Measurements from ENCODE around the gene CCDC32. TPM values are rescaled to one million over a fixed set of nuclear protein-coding genes. Genes with fewer than 3 reads are reported as not detected.

CCDC32 gene
- total RNA-seq, 2 donors from 2014 or later: 16.9 to 22.7 TPM

GRCh38 chr15:40528801-40529200 is 36.0 kb downstream of the CCDC32 start:
- intact Hi-C loops (cut with DNase I): no loop called here
- ATAC-seq (no peak), DNase-seq (no peak)

- ATAC-seq (no peak), DNase-seq (no peak)
- intact Hi-C loops (cut with DNase I): no loop called here
Measured at GRCh38 chr15:40525855-40526254, 39.0 kb downstream of the CCDC32 start.

DNA sequence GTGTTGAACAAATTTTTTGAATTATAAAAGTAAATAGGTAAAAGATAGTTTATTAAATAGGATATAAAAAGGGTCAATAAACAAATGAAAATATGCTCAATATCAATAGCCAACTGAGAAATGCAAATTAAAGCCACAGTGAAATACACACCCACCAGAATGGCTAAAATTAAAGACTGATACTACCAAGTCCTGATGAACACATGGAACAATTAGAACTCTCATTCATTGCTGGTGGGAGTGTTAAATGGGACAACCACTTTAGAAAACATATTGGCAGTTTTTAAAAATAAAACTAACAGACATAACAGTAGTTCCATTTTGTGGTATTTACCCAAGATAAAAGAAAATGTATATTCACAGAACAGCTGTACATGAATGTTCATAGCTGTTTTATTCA is 41.2 kb downstream of the CCDC32 start:
- ATAC-seq (no peak), DNase-seq (no peak)
- intact Hi-C loops (cut with DNase I): loop anchor here in 1 of 2 donors (5.0 kb wide), 1 partner anchor 369 kb away; the partner anchor contains the start of gene VPS18

GRCh38 chr15:40516322-40516721 is 48.5 kb downstream of the CCDC32 start:
- intact Hi-C loops (cut with DNase I): no loop called here
- ATAC-seq (no peak), DNase-seq (no peak)

DNA sequence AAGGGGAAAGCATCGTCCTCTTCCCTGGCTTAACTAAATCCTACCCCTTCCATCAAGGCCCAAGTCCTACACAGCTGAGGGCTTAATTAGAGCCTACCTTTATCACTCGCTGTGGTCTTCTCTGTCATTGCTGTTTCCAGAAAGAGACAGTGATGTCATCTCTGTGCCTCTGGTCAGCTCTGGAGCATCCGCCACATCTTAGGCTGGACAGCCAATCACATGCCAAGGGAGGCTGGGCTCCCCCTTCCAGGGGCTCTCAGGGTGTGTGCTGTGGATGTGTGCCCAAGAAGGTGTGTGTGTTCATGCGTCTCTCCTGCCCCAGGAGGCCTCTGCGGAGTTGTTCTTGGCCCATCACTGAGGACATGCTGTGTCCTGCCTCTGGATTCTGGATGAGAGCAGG is 51.2 kb downstream of the CCDC32 start:
- ATAC-seq (no peak), DNase-seq (no peak)
- intact Hi-C loops (cut with DNase I): no loop called here

GRCh38 chr15:40512440-40512839 is 52.4 kb downstream of the CCDC32 start:
- DNase-seq: no peak
- ATAC-seq: no peak
- intact Hi-C loops (cut with DNase I): no loop called here

DNA sequence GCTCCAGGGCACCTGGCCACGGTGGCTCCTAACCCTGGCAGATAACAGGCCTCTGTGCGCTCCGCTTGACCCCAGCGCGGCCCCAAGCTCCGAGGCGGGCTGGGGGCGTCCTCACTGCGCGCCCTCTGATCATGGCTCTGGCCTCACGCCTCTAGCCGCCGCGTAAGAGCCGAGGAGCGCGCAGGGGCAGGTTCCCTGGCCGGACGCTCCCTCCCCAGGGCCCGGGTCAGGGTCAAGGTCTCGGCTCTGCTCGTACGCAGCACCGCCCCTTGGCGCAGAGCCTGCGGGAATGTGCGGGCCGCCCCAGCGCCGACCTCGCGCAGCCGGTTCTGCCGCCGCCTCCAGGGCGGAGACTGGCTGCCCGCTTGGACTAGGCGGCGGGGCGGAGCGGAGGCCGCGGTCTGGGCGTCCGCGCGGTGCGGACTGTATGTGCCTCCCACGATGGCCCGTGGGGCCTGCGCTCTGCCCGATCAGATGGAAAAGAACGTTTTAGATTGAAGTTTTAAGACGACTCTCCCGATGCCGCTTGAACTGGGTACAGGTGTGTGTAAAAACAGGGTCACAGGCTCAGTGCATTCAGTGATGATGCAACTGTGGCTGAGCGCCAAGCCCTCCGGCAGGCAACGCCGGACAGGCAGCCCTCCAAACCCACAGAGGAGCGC is 53.2 kb downstream of the CCDC32 start:
- intact Hi-C loops (cut with DNase I): no loop called here
- peak; percentile 84 for DNase-seq
- peak; percentile 84 to 91 for ATAC-seq

DNA sequence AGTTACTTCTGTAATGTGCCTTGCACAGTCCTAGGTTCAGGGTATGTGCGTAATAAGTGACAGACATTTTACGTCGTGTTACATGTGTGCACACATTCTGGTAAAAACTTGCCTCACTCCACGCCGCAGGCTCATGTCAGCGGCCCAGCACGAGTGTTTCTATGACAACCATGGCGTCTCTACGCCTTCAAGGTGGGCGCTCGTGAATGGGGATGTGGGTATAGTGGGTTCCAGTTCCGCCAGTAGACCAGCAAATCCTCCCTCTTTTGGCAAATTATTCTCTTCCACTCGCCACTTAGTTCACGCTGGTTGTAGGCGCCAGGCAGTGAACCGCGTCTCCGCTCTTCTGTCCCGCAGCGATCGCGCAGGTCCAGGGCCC is 53.8 kb downstream of the CCDC32 start:
- ATAC-seq (peak in 1 of 2 donors; percentile 28), DNase-seq (no peak)
- intact Hi-C loops (cut with DNase I): no loop called here

DNA sequence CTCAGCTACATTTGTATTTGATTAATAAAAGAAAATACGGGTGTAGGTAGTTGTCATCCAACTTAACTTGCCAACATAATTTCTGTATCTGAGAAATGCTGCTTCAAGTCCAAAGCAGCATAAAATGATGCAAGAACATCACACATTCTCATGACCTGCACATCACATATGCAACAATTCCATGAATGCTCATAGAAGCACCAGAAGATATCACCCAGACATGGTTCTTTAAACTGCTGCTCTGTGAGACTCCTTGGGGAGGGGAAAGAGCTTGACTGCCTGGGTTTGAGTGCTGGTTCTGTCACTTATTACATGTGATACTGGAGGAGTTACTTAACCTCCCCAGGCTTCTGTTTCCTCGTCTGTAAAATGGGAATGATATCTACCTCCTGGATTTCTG is 54.6 kb downstream of the CCDC32 start:
- ATAC-seq (no peak), DNase-seq (no peak)
- intact Hi-C loops (cut with DNase I): no loop called here

DNA sequence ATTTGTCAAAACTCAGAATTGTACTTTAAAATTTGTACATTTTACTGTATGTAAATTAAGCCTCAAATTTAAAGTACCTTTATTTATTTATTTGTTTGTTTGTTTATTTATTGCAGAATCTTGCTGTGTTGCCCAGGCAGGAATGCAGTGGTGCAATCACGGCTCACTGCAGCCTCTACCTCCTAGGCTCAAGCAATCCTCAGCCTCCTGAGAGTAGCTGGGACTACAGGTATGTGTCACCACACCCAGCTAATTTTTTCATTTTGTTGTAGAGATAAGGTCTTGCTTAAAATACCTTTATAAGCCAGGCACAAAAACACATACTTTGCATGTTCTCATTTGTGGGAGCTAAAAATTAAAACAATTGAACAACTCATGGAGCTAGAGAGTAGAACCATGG is 56.6 kb downstream of the CCDC32 start:
- DNase-seq: no peak
- intact Hi-C loops (cut with DNase I): loop anchor here in 1 of 2 donors (10.0 kb wide), 1 partner anchor 63 kb away; the partner anchor contains the start of gene BAHD1
- no peak for ATAC-seq

DNA sequence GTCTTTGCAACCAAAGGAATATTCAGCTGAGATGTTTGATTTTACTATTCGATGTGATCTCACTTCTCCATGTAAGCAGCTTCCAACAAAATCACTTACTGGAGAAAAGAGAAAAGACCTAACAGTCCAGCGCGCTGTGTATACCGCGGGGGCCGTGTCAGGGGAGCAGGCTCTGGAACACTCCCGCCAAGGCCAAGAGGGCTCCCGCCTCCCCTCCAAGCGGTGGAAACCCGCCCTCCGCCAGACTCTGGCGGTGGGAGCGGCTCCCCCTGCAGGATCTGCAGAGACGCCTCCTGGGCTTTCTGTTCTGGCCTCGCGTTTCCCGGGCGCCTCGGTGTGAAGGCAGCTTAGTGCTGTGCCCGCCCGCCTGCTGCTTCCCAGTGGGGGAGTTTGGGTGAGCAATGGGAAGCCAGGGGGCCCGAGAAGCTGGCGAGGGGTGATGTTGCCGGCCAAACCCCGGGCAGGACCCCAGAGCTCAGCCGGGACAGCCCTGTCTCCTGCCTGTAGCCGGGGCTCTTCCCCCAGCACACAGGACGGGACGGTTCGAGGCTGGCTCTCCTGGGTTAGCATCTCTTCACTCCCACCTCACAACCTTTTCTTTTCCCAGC is 57.8 kb downstream of the CCDC32 start:
- ATAC-seq (peak; percentile 91 to 93), DNase-seq (peak; percentile 80)
- intact Hi-C loops (cut with DNase I): loop anchor here in 1 of 2 donors (10.0 kb wide), 1 partner anchor 62 kb away; the partner anchor contains the start of gene BAHD1

Other genes with a start within 250 kb of the CCDC32 start
- 10 to 100 TPM; 53.4 to 76.6 TPM for gene INAFM2, start 241.3 kb downstream of the CCDC32 start, total RNA-seq
- gene CCDC9B, start 224.1 kb downstream of the CCDC32 start, total RNA-seq: 10 to 100 TPM; 72.1 to 83.8 TPM
- not detected for gene PHGR1, start 214.0 kb downstream of the CCDC32 start, total RNA-seq
- 1 to 10 TPM in 1 of 2 donors, under 1 TPM in 1; 0.31 to 6.5 TPM for gene DISP2, start 206.8 kb downstream of the CCDC32 start, total RNA-seq
- 1 to 10 TPM; 7.2 to 8.0 TPM for gene KNSTRN, start 182.3 kb downstream of the CCDC32 start, total RNA-seq
- 10 to 100 TPM; 58.4 to 63.4 TPM for gene IVD, start 159.2 kb downstream of the CCDC32 start, total RNA-seq
- 10 to 100 TPM; 14.5 to 14.8 TPM for gene BAHD1, start 124.1 kb downstream of the CCDC32 start, total RNA-seq
- 10 to 100 TPM in 1 of 2 donors, 1 to 10 TPM in 1; 9.9 to 10.7 TPM for gene CHST14, start 94.1 kb downstream of the CCDC32 start, total RNA-seq
- 10 to 100 TPM in 1 of 2 donors, 1 to 10 TPM in 1; 7.9 to 11.3 TPM for gene RPUSD2, start 4.3 kb upstream of the CCDC32 start, total RNA-seq
- 1 to 10 TPM in 1 of 2 donors, under 1 TPM in 1; 0.55 to 1.1 TPM for gene KNL1, start 29.2 kb upstream of the CCDC32 start, total RNA-seq
- 1 to 10 TPM in 1 of 2 donors, under 1 TPM in 1; 0.97 to 2.6 TPM for gene RAD51, start 130.1 kb upstream of the CCDC32 start, total RNA-seq
- 10 to 100 TPM; 20.7 to 23.8 TPM for gene RMDN3, start 190.2 kb upstream of the CCDC32 start, total RNA-seq
- gene GCHFR, start 199.0 kb upstream of the CCDC32 start, total RNA-seq: 10 to 100 TPM in 1 of 2 donors, 1 to 10 TPM in 1; 6.5 to 18.2 TPM
- gene C15orf62, start 204.9 kb upstream of the CCDC32 start, total RNA-seq: under 1 TPM; 0.26 to 0.32 TPM
- 10 to 100 TPM; 12.7 to 26.8 TPM for gene ZFYVE19, start 242.0 kb upstream of the CCDC32 start, total RNA-seq
- gene DNAJC17, start 242.4 kb upstream of the CCDC32 start, total RNA-seq: 10 to 100 TPM; 18.8 to 19.2 TPM